ENCODE results near the gene SDHB.

The SDHB gene

DNA sequence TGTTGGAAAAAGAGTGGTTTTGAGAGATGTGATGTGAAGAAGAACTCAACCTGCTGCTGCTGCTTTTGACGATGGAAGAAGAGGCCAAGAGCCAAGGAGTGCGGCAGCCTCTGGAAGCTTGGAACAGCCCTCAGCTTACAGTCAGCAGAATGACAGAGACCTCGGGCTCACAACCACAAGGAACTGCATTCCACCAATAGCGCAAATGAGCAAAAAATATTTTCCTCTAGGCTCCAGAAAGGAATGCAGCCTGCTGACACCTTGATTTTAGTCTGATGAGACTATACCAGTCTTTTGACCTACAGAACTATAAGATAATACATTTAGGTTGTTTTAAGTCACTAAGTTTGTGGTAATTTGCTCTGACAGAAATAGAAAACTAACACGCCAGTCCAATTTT, 10.2 kb downstream of the SDHB start:
- no peak for DNase-seq

DNA sequence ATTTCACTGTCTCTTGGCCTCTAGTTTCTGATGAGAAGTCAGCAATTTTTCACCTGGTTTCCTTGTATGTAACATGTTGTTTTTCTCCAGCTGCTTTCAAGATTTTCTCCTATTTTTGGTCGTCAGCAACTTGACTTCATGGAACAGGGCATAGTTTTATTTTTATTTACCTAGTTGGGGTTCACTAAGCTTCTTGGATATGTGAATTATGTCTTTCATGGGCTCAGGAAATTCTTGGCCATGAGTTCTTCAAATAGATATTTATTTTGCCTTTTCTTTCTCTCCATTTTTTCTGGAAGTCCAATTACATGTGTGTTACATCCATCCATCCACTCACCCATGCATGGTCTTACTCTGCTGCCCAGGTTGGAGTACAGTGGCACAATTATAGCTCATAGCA, 13.7 kb downstream of the SDHB start:
- DNase-seq: no peak

DNA sequence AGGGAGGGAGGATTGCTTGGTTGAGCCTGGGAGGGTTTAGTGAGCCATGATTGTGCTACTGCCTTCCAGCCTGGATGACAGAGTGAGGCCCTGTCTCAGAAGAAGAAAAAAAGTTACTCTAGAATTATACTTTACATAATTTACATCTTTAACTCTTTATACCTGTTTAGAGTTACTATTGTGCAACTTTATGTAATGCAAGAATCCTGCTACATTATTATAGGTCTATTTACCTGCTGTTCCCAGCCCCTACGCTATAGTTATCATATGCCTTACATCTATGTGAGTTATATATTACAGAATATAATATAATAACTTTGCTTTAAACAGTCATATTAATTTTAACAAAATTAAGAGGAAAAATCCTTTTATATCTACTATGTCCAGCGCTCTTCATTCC, 14.3 kb downstream of the SDHB start:
- no peak for DNase-seq

DNA sequence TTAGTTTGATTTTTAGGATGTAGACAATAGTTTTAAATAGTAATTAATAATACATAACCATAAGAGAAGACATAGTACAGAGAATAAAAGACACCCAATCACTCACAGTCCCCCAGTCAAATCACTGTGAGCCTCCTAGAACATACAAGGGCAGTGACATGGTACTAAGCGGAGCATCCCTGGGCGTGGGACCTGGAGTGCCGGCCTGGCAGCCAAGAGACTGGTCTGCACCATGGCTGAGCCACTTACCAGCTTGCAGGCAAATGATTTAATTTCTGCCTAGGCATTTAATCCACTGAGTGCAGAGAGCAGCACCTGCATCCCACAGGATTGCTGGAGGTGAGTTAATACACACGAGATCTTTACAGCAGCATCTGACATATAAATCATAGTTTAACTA, 20.4 kb downstream of the SDHB start:
- DNase-seq: no peak

DNA sequence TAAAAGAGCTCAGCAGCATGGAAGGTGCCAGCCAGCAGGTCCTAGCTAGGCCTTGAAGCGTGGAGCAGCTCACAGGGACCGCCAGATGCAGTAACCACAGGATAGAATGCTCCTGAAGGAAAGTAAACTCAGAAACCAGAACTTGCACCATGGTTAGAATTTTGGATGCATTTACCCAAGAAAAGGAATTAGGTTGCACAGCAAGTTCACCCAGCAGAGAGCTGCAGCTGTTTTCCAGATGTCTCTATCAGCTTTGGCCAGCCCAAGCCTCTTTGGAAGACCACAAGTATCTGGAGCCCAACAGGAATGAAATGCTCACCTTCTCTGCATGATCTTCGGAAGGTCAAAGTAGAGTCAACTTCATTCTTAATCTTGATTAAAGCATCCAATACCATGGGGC, 21.1 kb downstream of the SDHB start:
- no peak for DNase-seq

DNA sequence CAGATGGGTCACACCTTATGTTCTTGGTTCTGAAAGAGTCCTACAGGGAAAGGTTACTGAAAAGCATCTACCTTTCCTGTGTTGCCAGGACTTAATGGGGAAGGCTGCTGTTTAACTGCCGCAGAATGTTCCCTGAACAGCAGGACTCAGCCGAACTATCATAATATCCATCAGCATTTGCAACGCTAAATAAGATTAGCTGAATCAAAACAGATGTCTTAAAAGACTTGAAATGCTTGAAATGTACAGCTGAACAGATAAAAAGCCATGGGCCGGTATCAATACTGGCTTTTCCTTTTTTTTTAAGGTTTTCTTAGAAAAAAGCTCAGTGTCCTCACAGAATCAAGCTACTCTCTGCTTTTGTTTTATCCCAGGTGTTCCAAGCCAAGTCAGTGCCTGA, 22.4 kb downstream of the SDHB start:
- no peak for DNase-seq

DNA sequence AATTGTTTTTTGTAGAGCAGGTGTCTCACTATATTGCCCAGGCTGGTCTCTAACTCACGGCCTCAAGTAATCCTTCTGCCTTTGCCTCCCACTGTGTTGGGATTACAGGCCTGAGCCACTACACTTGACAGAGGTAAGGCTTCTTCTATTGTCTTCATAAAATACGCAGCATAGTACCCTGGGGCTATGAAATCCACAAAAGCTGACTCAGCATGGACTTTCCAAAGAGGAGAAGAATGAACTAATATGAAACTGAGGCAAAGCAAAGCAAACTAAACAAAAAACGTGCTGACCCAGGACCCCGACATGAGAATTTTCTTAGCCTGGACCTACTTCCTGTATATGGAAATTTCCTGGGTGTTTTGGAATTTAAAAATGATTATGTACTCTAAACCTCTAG, 23.6 kb downstream of the SDHB start:
- no peak for DNase-seq

DNA sequence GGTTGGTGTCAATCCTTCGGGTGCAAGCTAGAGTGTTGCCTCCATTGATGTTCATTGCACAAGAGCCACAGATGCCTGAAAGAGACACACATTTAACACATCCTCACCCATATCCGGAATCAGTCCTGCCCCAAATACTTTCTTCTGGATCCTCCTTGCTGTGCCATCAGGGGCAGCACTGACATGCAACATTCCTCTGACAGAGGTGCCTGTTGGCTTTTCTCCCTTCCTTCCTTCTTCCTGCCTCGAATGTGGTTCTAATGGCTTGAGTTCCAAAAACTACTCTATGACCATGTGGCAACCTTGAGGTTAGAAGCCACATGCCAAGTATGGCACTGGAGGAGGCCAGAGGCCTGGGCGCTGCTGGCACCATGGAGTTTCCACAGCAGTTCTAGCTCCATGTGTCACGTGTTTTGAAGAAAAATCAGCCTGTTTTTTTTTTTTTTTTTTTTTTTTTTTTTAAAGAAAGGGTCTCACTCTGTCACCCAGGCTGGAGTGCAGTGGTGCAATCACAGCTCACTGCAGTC, 25.1 kb downstream of the SDHB start:
- no peak for DNase-seq

DNA sequence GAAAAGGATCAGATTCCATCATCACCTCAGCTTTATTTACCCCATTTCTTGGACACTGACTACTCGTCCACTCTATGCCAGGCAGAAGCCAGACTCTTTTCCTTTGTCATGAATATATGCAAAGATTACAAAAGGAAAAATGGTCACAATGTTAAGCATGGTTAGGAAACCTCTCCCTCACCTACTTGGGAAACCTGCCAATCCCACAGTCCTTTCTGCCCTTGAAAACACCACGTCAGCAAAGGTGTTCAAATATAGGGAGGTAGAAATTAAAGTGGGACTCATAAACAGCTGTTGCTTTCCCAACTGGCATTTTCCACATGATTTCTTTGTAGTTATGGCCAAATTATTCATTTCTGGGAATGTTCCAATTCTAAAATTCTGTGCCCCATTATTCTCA, 25.9 kb downstream of the SDHB start:
- no peak for DNase-seq

DNA sequence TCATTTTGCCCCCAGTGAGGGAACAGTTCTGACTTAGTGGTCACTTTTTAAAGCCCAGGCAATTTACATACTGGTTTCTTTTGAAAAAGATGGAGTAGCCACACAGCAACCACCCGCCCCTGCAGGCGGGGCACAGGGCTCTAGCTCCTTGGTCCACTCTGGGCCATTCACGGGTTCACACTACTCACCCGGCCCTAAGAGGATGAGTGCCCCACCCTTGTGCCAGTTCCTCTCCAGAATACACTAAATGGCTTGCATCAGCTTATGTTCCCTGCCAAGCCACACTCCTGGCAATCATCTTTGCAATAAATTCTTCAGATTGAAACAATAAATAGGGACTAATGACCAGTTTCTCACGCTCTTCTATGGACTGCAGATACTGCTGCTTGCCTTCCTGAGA, 26.4 kb downstream of the SDHB start:
- no peak for DNase-seq

DNA sequence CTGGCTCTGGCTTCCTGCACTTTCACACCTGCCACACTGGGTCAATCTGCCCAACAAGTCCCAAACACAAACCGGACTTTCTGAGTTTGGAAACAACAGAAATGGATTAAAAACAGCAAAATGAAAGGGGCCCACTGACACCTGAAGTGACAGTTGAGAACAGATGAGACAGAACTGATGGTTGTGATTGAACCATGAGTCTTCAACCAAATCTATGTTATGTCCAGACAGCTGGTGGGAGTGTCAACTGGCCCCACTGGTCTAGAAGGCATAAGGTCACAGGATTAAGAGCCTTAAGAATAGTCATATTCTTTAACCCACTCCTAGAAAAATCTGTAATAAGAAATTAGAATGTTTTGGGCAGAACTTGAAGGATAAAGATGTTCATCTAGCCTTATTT, 29.1 kb downstream of the SDHB start:
- DNase-seq: no peak

DNA sequence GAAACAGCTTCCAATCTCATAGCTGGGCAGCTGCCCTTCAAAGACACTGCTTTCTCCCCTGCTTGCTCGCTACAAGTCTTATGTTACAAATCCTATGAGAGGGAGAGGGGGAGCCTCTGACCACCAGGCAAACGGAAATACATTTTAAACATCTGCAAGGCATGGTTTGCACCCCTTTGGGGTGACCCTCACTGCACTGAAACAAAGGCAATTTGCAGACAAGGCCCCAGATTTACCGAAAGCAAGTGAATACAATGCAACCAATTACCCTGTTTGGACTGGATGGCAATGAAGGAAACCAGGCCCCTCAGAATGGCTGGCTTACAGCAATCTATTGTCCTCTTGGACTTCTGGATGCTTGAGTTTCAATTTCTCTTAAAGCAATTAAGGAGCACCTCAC, 30.3 kb downstream of the SDHB start:
- no peak for DNase-seq

DNA sequence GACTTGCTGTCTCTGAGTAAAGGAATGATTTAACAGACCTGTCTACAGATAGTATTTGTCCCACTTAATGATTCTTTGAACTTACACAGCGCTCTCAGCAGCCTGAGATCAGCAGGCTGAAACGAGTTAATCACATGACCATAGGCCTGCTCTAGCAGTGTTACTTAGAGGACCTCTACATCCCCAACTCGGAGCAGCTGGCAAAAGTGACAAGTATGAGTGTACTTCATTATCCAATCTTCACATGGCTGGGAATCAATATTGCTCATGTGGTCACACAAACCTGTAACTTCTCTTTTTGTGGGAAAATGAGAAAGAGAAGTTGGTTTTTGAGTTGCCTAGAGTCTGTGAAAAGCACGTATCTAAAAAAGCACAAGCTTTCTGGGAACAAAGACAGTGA, 30.7 kb downstream of the SDHB start:
- no peak for DNase-seq

DNA sequence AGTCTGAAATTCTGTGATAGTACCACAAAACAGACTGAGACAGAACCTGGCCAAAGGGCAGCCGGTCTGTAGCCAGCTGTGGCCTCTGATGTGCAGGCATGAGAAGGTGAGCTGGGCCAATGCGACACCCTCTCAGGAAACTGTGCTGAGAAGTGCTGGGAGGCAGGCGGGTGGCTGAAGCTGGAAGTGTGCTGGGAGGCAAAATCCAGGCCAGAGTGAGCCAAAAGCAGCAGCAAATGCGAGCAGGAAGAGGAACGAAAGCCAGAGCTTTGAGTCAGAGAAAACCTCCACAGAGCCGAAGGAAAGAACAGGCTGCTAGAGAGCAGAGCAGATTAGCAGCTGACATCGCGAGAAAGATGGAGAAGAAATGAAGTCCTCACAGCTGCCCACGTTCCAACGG, 31.9 kb downstream of the SDHB start:
- no peak for DNase-seq

DNA sequence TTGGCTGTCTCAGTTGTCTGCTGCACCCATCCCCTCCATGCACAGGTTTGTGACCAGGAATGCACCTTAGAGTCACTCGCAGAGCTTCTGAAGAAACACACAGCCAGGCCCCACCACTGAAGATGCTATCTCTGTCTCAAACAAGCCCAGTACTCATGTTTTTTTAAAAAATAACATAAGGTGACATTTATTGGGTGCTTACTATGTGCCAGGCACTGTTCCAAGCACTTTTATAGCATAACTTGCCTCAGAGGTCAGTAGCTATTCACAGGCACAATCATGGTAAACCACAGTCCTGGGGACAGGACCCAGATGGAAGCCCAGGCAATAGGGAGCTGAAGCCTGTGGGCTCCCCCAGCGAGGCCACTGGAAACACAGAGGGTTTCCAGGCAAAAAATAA, 33.3 kb downstream of the SDHB start:
- DNase-seq: no peak

DNA sequence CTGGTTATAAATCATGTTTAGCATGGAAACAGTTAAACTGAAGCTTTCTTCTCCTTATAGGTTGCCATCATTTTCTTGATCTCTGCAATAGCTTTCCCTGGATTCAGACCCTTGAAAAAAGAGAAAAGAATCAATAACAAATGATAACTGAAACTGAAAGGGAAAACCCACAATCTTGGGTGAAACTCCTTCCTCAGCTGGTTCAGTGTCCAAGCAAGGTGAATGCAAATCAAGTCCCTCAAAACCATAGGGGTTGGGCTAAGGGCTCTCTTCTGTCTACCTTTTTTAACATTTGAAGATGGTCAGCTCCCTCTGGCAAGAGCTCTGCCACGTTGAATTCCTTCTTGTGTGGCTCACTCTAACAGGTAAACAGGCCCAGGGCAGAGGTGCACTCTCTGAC, 35.0 kb downstream of the SDHB start:
- DNase-seq: no peak

DNA sequence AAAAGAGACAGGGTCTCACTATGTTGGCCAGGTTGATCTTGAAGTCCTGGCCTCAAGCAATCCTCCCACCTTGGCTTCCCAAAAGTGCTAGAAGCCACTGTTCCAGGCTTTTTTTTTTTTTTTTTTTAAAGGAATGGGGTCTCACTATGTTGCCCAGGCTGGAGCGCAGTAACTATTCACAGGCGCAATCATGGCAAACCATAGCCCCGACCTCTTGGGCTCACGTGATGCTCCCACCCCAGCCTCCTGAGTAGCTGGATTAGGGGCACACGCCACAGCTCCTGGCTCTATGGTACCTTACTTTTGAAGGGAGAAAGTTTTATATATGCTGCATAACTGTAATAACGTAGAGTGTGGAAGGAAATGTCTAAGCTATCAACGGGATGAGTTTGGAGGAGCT, 36.4 kb downstream of the SDHB start:
- DNase-seq: no peak

DNA sequence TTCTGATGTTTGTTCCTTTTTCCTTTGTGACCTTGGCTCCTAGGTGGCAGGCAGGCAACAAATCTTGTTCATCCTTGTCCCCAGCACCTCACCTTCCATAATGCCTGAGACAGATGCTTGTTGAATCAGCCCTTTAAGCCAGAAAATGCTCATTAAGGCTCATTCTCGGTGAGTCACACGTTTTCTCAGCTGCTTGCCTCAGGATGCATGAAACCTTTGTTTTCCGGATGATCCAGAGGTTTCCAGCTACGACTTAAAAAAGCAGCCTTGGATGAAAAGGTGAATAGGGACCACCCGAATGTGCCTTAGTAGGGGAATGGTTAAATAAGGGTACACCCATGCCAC, 37.5 kb downstream of the SDHB start:
- DNase-seq: no peak

DNA sequence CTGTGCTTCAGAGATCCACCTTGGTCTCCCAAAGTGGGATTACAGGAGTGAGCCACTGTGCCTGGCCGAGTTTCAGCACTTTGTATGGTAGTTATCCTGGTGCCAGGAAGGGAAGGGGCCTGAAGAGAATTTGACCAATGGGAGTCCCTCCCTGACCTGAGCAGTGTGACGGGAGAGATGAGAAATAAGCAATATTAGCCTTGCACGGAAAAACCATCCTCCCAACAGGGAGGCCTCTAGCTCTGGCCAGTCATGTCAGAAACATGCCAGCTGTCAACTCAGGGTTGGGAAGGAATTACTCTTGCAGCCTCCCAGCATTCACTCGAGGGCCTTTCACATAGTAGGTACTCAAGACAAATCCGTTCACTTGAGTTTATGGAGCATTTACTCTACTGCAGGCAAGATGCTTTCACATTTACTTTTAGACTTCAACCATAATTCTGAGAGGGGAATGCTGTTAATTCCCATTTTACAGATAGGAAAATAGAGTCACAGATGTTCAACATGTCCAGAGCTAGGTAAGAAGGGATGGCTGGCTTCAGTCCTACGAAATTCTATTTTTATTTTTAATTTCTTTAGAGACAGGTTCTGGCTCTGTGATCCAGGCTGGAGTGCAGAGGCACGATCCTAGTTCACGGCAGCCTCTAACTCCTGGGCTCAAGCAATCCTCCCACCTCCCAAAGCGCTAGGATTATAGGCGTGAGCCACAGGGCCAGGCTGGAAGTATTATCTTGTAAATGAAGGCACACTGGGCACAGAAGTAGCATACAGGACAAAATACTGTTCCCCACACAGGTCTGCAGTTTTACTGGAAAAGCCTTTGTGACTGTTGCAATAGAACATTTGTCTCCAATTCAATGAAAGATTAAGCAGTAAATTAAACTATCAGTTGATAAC, 38.9 kb downstream of the SDHB start:
- DNase-seq: no peak

DNA sequence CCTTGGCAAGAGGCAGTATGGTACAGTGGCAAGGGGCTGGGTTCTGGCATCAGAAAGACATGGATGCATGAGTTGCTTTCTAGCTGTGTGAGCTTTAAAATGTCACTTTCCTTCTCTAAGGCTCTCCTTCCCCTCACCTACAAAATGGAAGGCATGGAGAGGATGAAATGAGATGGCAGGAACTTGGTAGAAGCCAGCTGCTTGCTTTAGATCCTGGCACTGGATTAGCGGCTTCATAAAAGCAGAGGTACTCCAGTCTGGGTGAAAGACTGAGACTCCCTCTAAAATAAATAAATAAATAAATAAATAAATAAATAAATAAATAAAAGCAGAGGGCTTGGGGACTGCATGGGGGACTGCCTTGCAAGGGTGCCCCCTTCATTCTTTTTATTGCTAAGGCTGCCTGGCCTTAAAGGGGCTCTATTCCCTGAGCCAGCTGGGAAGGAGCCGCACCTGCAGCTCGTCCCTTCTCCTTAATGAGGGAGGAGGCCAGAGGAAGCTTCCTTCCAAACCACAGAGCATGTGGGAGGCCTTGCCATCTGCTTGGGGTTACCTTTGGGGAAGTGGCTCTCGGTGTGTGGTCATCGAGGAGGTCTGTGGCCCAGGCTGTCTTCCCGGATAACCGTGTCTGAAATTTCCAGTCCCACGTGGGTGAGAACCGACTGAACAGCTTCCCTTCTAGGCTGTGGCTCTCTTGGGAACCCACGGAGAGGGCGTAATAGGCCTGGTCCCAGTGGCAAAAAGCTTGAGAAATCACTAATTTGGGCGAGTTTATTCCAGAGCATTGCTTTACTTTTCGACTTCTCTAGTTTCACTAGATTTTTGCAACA, 40.1 kb downstream of the SDHB start:
- no peak for DNase-seq

DNA sequence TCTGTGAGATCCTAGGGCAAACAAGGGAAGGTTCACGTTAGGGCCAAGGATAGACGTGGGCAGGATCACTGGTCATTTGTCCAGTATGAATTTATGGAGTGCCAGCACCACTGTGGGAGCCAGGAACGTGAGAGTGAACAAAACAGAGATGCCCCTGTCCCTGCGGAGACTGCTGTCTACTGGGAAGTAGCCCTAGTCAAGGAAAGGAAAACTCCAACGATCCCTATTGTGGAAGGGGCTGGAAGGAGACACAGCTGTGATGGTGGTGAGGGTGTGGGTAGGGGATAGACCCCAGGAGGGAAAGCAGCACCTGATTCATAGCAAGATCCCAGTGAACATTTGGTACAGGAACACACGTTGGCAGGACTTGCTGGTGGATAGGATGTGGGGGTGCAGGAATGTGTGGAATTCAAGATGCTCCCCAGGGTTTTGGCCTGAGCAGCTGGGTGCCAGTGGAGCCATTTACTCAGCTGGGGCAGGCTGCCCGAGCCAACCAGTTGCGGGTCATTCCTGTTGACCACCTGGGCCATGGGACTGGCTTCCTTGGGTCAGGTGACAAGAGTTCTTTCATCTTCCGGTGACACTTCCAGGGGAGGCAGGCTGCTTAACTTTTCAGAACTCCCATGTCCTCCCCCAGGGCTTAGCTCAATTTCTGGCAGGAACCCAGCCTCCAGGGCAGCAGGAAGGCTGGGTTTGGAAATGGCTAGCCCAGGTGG, 40.9 kb downstream of the SDHB start:
- DNase-seq: no peak

DNA sequence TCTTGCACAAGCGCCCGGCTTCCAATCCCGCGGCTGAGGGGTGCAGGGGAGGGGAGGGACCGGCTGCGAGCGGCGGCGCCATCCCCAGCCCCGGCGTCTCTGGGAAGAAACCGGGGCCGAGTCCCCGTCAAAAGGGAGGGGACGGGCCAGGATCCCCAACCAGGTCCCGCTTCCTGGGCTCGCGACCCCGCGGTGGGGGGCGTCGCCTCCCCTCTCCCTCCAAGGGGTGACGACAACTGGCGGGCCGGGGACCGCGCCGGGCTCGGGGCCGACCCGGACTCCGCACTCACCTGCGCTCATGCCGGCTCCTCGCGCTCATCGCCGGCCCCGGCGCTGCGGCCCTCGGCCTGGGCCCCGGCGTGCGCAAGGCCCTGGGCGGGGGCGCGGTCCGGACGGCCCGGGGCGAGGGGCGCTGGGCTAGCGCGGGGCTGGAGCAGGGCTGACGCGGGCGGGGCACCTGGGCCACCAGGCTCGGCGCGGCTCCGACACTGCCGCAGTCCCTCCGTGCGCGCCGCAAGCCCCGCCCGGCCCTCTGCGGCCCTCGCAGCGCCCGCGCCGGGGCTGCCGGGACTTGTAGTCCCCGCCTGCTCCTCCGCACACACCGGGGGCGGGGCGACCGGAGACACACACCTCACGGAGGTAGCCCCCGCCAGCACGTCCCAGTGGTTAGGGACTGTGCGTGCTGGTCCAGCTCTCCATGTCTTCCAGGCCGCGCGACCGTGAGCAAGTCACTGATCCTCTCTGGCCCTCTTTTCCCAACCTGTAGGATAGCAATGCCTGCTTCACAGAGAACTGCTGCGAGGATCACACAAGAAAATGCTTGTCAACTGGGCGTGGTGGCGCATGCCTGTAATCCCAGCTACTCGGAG, 42.2 kb downstream of the SDHB start, which contains the start of gene ATP13A2:
Gene ATP13A2, minus strand, starts transcription at position 490 of the 869 bp plus-strand sequence. Its CDS starts 190 bp downstream, at position 300.
- DNase-seq: peak; percentile 80

DNA sequence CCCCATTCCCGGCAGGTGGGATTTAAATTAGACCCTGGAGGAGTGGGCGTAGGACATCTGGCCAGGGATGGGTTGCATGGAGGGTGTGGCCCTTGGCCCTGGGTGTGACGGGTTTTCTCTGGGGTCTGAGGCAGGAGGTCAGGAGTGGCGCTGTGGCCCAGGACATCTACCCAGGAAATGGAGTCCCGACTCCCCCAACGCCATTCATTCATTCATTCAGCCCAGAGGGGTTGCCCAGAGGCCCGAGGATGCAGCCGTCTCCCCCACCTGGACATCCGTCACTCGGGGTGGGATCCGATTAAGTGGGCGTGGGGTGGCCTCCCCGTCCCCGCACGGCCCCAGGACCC, 42.8 kb downstream of the SDHB start:
- DNase-seq: no peak

Data from NCI-H2227 treated with DMSO at 0.1 percent for 48 hours (cell line).